Small intestine (tissue), 7 donors: ENCODE results near the gene STAT3. TPM values are rescaled to one million over a fixed set of nuclear protein-coding genes. Genes with fewer than 3 reads are reported as not detected.
A peak's percentile ranks its signal among the peaks of the same experiment; 100 is the strongest.

Experiments used
- DNase-seq, 2 donors: peaks; one replicate each; pipeline versions ENCODE4 v3.0.0 to v3.0.0-alpha.2; 2013
- FAIRE-seq: peaks from 2 replicates; lab custom pipeline; 2012; peaks lifted over from hg19 to GRCh38; lab: Jason Lieb, UNC
- H3K27ac ChIP-seq, 3 donors: one replicate each; pipeline ENCODE4 v1.5.1; 2013; ENCODE audit warnings: low read length in 2 of 3, mild to moderate bottlenecking in 2 of 3, control low read depth in 1 of 3, inconsistent platforms in 1 of 3, low read depth in 1 of 3, moderate library complexity in 1 of 3
- H3K27me3 ChIP-seq, 3 donors: one replicate each; pipeline ENCODE4 v1.6.1; 2013; ENCODE audit warnings: low read length in 3 of 3, inconsistent platforms in 1 of 3; ENCODE audit not compliant: control insufficient read depth in 3 of 3, insufficient read depth in 3 of 3
- H3K36me3 ChIP-seq, 3 donors: one replicate each; pipeline ENCODE4 v1.6.1; 2013; ENCODE audit warnings: low read length in 3 of 3, inconsistent platforms in 1 of 3, low read depth in 1 of 3, mild to moderate bottlenecking in 1 of 3, moderate library complexity in 1 of 3; ENCODE audit not compliant: control insufficient read depth in 3 of 3, insufficient read depth in 2 of 3
- H3K4me1 ChIP-seq, 3 donors: one replicate each; pipeline ENCODE4 v1.6.1; 2013; ENCODE audit warnings: low read length in 2 of 3, inconsistent platforms in 1 of 3, low read depth in 1 of 3, mild to moderate bottlenecking in 1 of 3, moderate library complexity in 1 of 3; ENCODE audit not compliant: control insufficient read depth in 3 of 3, insufficient read depth in 2 of 3
- H3K4me3 ChIP-seq, 3 donors: one replicate each; pipeline ENCODE4 v1.5.1; 2013; ENCODE audit warnings: low read length in 3 of 3, control low read depth in 1 of 3, inconsistent platforms in 1 of 3, low read depth in 1 of 3, mild to moderate bottlenecking in 1 of 3, moderate library complexity in 1 of 3
- H3K9me3 ChIP-seq, 2 donors: one replicate each; pipeline ENCODE4 v1.6.1; 2013; ENCODE audit warnings: low read depth in 1 of 2, low read length in 1 of 2; ENCODE audit not compliant: control insufficient read depth in 2 of 2, insufficient read depth in 1 of 2
- WGBS, 3 donors: extraction: QIAGEN DNeasy Blood & Tissue Kit; methylation state at CpG; one replicate each; pipeline ENCODE4 v1.1.7; 2013; 5-methylcytosine and 5-hydroxymethylcytosine counted together
- polyA plus RNA-seq, 4 donors: library from polyadenylated mRNA; stranded (reverse) in 3 of 4; unstranded in 1 of 4; fragments of 200-250 nt in 3 of 4; fragments of 120-200 nt in 1 of 4; gene quantifications; one replicate each; pipeline versions ENCODE4 v1.2.1 to v1.2.3, GENCODE V29; 2013
- donor health status: healthy with polysubstance abuse.
- donor health status: control.
- donor health status: control.
- donor health status: Bipolar disorder and iron deficiency.
- donor health status: healthy.

Gene STAT3
- polyA plus RNA-seq, 4 donors = 49.0 to 132 (median 66.1) TPM

DNA sequence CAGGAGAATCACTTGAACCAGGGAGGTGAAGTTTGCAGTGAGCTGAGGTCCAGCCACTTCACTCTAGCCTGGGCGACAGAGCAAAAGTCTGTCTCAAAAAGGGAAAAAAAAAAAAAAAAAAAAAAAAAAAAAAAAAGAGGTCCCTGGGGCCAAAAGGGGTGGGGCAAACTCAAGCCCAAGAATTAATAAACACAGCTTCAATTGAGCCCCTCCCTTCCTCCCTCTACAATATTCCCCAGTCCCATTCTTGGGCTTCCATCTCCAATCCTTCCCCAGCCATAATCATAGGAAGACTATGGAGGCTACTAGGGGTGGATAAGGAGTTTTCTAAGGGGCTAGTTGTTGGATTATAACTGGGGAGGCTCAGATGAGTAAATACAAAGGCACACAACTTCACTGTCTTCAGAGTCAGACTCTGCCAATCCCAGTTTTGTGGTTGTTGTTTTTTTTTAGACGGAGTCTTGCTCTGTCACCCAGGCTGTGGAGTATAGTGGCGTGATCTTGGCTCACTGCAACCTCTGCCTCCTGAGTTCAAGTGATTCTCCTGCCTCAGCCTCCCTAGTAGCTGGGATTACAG, 25.3 kb upstream of the STAT3 start:
- 67 to 86% (median 72%) methylated on average over 3 of the region's 3 CpGs for WGBS, 3 donors
- DNase-seq = no peak
- Histone ChIP-seq H3K27me3 (no peaks in the 10 kb centered on the region), H3K4me3 (no peak overlapping the region), H3K27ac (peak overlapping the region in 1 of 3 donors; percentile 20), H3K4me1 (peaks cover 0 to 2% (median 0%) of the 10 kb centered on the region in 3 donors), H3K9me3 (no peaks in the 10 kb centered on the region), H3K36me3 (peaks cover 0 to 12% (median 0%) of the 10 kb centered on the region in 3 donors)
- FAIRE-seq = no peak

GRCh38 chr17:42411905-42412679, 23.9 kb upstream of the STAT3 start:
- Histone ChIP-seq H3K9me3 (no peaks in the 10 kb centered on the region), H3K4me1 (peaks cover 0 to 5% (median 2%) of the 10 kb centered on the region in 3 donors), H3K27ac (no peak overlapping the region), H3K4me3 (no peak overlapping the region), H3K27me3 (no peaks in the 10 kb centered on the region), H3K36me3 (peaks cover 0 to 12% (median 0%) of the 10 kb centered on the region in 3 donors)
- no peak for DNase-seq
- 77 to 80% (median 79%) methylated on average over 11 of the region's 11 CpGs for WGBS, 3 donors
- FAIRE-seq = no peak

DNA sequence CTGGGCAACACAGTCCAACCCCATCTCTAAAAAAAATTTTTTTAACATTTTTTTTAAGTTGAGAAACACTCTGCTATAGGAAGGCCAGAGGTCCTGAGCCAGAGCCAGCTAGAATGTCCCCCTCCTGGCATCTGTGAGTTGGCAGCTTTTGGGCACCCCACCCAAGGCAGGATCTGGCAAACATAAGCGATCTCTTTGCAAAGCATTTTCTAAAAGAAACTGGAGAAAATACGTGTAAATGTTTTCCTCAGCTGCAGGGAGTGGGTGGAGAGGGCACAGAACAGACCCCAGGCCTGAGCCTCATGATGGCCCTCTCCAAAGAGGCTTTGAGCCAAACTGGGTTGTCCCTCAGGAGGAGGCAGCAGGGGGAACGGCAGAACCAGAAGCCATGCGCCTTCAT, 23.1 kb upstream of the STAT3 start:
- WGBS, 3 donors = 56 to 86% (median 77%) methylated on average over 4 of the region's 4 CpGs
- peaks cover 0 to 9% (median 2%) of the 10 kb centered on the region in 3 donors for H3K4me1 ChIP-seq
- H3K36me3 ChIP-seq = peaks cover 0 to 12% (median 0%) of the 10 kb centered on the region in 3 donors
- no peaks in the 10 kb centered on the region for H3K27me3 ChIP-seq
- no peak overlapping the region for H3K4me3 ChIP-seq
- no peak overlapping the region for H3K27ac ChIP-seq
- no peaks in the 10 kb centered on the region for H3K9me3 ChIP-seq
- FAIRE-seq (no peak), DNase-seq (no peak)

- DNase-seq (no peak), FAIRE-seq (no peak)
- H3K36me3 ChIP-seq = peaks cover 0 to 12% (median 0%) of the 10 kb centered on the region in 3 donors
- no peaks in the 10 kb centered on the region for H3K27me3 ChIP-seq
- WGBS, 3 donors = 69 to 82% (median 82%) methylated on average over 5 of the region's 5 CpGs
- peaks cover 0 to 9% (median 2%) of the 10 kb centered on the region in 3 donors for H3K4me1 ChIP-seq
- peak overlapping the region in 1 of 3 donors; percentile 68 for H3K27ac ChIP-seq
- no peaks in the 10 kb centered on the region for H3K9me3 ChIP-seq
- no peak overlapping the region for H3K4me3 ChIP-seq
Observed at GRCh38 chr17:42410319-42410685, 22.1 kb upstream of the STAT3 start.

GRCh38 chr17:42409523-42410318, 21.5 kb upstream of the STAT3 start:
- peaks cover 0 to 4% of the 10 kb centered on the region in 2 donors for H3K9me3 ChIP-seq
- FAIRE-seq = no peak
- no peaks in the 10 kb centered on the region for H3K27me3 ChIP-seq
- DNase-seq = no peak
- 28 to 40% (median 38%) methylated on average over 5 of the region's 5 CpGs for WGBS, 3 donors
- H3K27ac ChIP-seq = peak overlapping the region in 1 of 3 donors; percentile 68
- peaks cover 0 to 12% (median 0%) of the 10 kb centered on the region in 3 donors for H3K4me1 ChIP-seq
- H3K4me3 ChIP-seq = no peak overlapping the region
- H3K36me3 ChIP-seq = peaks cover 0 to 16% (median 0%) of the 10 kb centered on the region in 3 donors

DNA sequence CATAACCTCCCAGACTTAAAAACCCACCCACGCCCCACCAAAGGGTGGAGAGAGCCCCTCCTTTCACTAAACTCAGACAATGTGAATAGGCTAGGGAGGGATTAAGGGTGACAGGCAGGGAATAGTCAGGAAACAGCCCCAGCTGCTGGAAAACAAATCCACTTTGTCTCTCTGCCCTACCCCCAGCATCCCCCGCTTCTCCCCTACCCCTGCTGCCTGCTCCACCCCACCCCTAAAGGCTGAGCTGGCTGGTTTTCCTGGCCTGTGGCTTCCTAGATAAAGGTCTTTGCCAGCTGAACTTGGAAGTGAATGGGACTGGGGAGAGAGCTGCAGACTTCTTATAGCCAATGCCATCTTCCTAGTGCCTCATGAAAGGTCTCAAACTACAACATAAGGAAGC, 19.8 kb upstream of the STAT3 start:
- H3K4me1 ChIP-seq = peaks cover 0 to 26% (median 0%) of the 10 kb centered on the region in 3 donors

DNA sequence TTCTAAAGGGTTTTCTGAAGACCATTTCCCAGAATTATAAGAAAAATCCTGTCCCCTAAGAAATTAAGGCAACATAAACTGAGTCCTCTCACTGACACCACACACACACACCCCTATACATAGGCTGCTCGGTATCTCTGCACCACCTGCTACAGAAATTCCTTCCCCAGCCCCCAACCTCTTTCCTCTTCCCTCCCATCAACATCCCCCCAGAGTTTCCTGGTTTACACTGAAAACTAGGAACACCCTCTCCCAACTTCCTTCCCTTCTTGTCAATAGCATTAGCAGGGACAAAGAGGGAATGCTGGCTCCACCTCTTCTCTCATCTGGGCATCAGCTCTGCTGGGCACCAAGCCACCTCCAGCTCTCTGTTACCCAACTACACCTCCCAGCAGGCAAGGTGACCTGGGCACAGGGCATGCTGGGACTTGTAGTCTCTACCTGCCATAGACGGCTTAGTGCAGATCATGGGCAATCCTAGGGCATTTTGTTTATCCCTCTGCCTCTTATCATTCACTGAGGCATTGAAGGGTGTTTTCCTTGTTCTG, 19.1 kb upstream of the STAT3 start:
- Histone ChIP-seq H3K27me3 (no peaks in the 10 kb centered on the region), H3K4me3 (no peak overlapping the region), H3K9me3 (peaks cover 0 to 5% of the 10 kb centered on the region in 2 donors), H3K36me3 (peaks cover 0 to 29% (median 0%) of the 10 kb centered on the region in 3 donors), H3K4me1 (peaks cover 0 to 33% (median 0%) of the 10 kb centered on the region in 3 donors), H3K27ac (peak overlapping the region in 1 of 3 donors; percentile 35)
- DNase-seq (peak; percentile 78 to 91), FAIRE-seq (no peak)
- 12 to 19% (median 15%) methylated on average over 2 of the region's 2 CpGs for WGBS, 3 donors

More for the DNA sequence above, 19.8 kb upstream of the STAT3 start:
- 76 to 90% (median 86%) methylated on average over 2 of the region's 2 CpGs for WGBS, 3 donors
- H3K9me3 ChIP-seq = peaks cover 0 to 5% of the 10 kb centered on the region in 2 donors
- no peak overlapping the region for H3K27ac ChIP-seq
- no peak for FAIRE-seq
- no peak overlapping the region for H3K4me3 ChIP-seq
- peaks cover 0 to 28% (median 0%) of the 10 kb centered on the region in 3 donors for H3K36me3 ChIP-seq
- DNase-seq = no peak
- no peaks in the 10 kb centered on the region for H3K27me3 ChIP-seq
